Activated CD8-positive, alpha-beta T cell treated with anti-CD3 and anti-CD28 coated beads, Interleukin-2, amount 10 ng/mL, durations not matched to agents 7 days and 5 days (primary cell): ENCODE results near the gene PIP4K2C. TPM values are rescaled to one million over a fixed set of nuclear protein-coding genes. Genes with fewer than 3 reads are reported as not detected.
A peak's percentile ranks its signal among the peaks of the same experiment; 100 is the strongest.

Source experiments
- ATAC-seq: fragments of 150-1000 bp; cut with Tn5 transposase; one replicate; pipeline ENCODE4 v1.10.0; 2021; ENCODE audit warnings: moderate library complexity
- CTCF ChIA-PET: fragments of 350-600 bp; sonication (Branson Sonifier 250); formaldehyde crosslinking; loops from one replicate; lab custom pipeline; 2021; ENCODE audit warnings: antibody characterized with exemption; lab: Charles Lee
- POLR2A ChIA-PET: fragments of 350-600 bp; sonication (Branson Sonifier 250); formaldehyde crosslinking; loops from one replicate; lab custom pipeline; 2021; ENCODE audit warnings: antibody characterized with exemption; lab: Charles Lee
- DNase-seq: peaks from one replicate; pipeline ENCODE4 v3.0.0-alpha.2; 2020
- H3K27ac Mint-ChIP-seq: one replicate; pipeline ENCODE4 v1.8.0; 2021; ENCODE audit warnings: mild to moderate bottlenecking, mixed read lengths
- H3K27me3 Mint-ChIP-seq: one replicate; pipeline ENCODE4 v1.8.0; 2021; ENCODE audit warnings: low read depth, mixed read lengths
- H3K36me3 Mint-ChIP-seq: one replicate; pipeline ENCODE4 v1.8.0; 2021; ENCODE audit warnings: low read depth, mixed read lengths
- H3K4me1 Mint-ChIP-seq: one replicate; pipeline ENCODE4 v1.8.0; 2021; ENCODE audit warnings: low read depth, mixed read lengths
- H3K4me3 Mint-ChIP-seq: one replicate; pipeline ENCODE4 v1.8.0; 2021; ENCODE audit warnings: mild to moderate bottlenecking, mixed read lengths
- H3K9me3 Mint-ChIP-seq: one replicate; pipeline ENCODE4 v1.8.0; 2022; ENCODE audit warnings: mixed read lengths; ENCODE audit not compliant: insufficient read depth
- total RNA-seq, 2 experiments: library from RNA; stranded (reverse); gene quantifications; one replicate each; pipeline ENCODE4 v1.2.3, GENCODE V29; 2021

Gene PIP4K2C
- total RNA-seq, 2 experiments from 2014 or later = 16.8 to 17.9 TPM

- POLR2A ChIA-PET = no interaction called here
- Mint-ChIP-seq H3K36me3 (peaks cover 6% of the 10 kb centered on the region), H3K4me1 (peaks cover 37% of the 10 kb centered on the region)
Observed at GRCh38 chr12:57549909-57550640, 40.9 kb upstream of the PIP4K2C start, which contains the start of gene KIF5A. Gene KIF5A (plus strand): TSS chr12:57550044. CDS start chr12:57550272, 228 bp downstream.

DNA sequence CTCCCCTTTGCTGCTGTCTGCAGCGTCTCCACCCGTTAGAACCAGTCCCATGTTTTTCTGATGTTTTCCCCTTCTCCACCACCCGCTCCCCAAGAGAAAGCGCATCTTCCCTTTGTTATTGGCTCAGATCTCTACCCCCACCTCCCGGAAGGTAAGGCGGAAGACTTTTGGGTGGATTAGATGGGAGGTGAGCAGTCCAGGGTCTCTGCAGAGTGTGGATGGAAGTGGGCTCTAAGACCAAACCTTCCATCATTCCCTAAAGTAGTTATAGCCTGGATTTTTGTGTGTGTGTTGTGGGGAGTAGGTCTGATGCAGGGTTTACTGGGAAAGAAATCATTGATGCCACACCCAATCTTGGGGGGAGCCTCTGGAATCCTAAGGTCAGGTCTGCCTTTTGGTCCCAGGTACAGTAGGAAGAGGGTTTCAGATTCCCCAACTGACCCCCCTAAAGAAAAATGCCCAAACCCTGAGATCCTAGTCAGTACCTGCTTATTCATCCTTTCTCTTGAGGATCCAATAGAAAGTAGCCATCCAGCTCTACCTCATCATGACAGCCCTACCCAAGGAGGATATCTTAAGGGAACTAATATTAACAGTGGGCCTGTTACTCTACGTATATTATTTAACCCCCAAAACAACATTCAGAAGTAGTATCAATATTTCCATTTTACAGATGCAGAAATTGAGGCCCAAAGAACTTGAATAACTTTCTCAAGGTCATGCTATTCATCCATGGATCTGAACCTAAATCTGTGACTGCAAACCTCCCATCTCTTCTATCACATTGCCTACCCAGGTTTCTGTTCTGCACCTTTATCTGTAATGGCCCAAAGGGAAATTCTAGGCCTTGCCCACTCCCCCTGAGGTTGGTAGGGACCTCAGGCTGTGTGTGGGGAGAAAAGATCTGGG, 40.1 kb upstream of the PIP4K2C start:
- ATAC-seq (no peak), DNase-seq (no peak)
- POLR2A ChIA-PET = no interaction called here
- Mint-ChIP-seq H3K27ac (no peak overlapping the region), H3K4me1 (peaks cover 29% of the 10 kb centered on the region), H3K9me3 (no peaks in the 10 kb centered on the region), H3K4me3 (peak overlapping the region; percentile 51), H3K27me3 (peaks cover 15% of the 10 kb centered on the region), H3K36me3 (peaks cover 2% of the 10 kb centered on the region)
- CTCF ChIA-PET = no interaction called here

More at GRCh38 chr12:57549909-57550640, 40.9 kb upstream of the PIP4K2C start, which contains the start of gene KIF5A:
- peak; percentile 59 for ATAC-seq
- CTCF ChIA-PET = no interaction called here
- no peaks in the 10 kb centered on the region for H3K9me3 Mint-ChIP-seq
- peak; percentile 70 for DNase-seq
- H3K27me3 Mint-ChIP-seq = peaks cover 15% of the 10 kb centered on the region
- H3K4me3 Mint-ChIP-seq = peak within 1 kb of the TSS; percentile 76
- no peak within 1 kb of the TSS for H3K27ac Mint-ChIP-seq

DNA sequence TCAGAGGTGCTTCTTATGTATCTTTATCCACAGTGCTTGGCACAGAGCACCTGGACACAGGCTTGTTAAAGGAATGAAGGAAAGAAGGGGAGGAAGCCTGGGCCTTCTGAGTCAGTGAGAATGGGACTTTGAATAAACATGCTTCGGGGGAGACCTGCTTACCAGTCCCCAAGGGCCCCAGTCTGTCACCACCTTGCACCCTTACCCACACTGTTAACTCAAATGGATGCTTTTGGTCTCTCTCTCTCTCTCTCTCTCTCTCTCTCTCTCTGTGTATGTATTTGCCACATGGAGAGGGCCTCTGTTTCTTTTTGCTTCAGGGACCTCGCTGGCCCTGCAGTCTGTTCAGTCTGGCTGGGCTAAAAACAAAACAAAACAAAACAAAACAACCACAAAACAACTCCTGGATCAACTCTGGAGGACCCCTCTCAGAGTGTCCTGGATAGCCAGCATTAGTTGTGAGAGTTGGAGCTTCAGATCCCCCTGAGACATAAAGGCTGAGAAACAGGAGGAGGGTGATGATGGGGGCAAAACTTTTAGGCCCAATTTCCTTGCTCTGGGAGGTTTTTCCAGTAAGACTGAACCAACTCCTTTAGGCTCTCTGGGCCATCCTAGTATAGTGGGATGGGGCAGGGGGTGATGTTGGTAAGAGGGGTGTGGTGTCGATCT, 39.2 kb upstream of the PIP4K2C start:
- ChIA-PET POLR2A (no interaction called here), CTCF (interaction anchor here (2.7 kb wide), 1 partner anchor 68 kb away, joined by 7 read pairs; no protein-coding TSS in a partner anchor)
- Mint-ChIP-seq H3K27ac (no peak overlapping the region), H3K9me3 (no peaks in the 10 kb centered on the region), H3K4me1 (peaks cover 25% of the 10 kb centered on the region), H3K27me3 (peaks cover 15% of the 10 kb centered on the region), H3K4me3 (no peak overlapping the region), H3K36me3 (no peaks in the 10 kb centered on the region)
- no peak for DNase-seq
- ATAC-seq = no peak

DNA sequence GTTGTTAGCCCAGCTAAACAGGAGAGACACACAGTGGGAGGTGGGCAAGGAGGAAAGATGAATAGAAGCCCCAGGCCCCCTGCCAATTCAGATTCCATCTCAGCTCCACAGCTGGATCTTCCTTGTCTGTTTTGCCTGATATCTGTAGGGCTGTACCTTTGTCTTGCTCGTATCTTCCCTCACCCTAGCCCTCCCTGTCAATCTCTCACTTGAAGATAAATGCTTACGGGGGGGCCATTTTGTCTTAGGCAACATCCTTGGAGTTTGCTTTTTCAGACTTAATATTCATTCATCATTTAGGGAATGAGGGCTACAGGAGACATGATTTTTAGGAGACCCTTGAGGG, 38.7 kb upstream of the PIP4K2C start:
- CTCF ChIA-PET = interaction anchor here (1.7 to 2.7 kb wide), 2 partner anchors 68 to 96 kb away, joined by 3 to 7 read pairs; no protein-coding TSS in a partner anchor
- ATAC-seq (no peak), DNase-seq (no peak)
- POLR2A ChIA-PET = no interaction called here
- Mint-ChIP-seq H3K36me3 (no peaks in the 10 kb centered on the region), H3K9me3 (no peaks in the 10 kb centered on the region), H3K27ac (no peak overlapping the region), H3K4me1 (peaks cover 22% of the 10 kb centered on the region), H3K27me3 (peaks cover 15% of the 10 kb centered on the region), H3K4me3 (no peak overlapping the region)

GRCh38 chr12:57552835-57553313, 38.1 kb upstream of the PIP4K2C start:
- no peak for ATAC-seq
- ChIA-PET CTCF (interaction anchor here (1.7 to 2.7 kb wide), 3 partner anchors 30 to 97 kb away, joined by 3 to 10 read pairs (median 7); no protein-coding TSS in a partner anchor), POLR2A (interaction anchor here (0.8 kb wide), 1 partner anchor 26 kb away, joined by 3 read pairs; no protein-coding TSS in a partner anchor)
- H3K27ac Mint-ChIP-seq = no peak overlapping the region
- H3K4me1 Mint-ChIP-seq = peaks cover 18% of the 10 kb centered on the region
- H3K27me3 Mint-ChIP-seq = peaks cover 15% of the 10 kb centered on the region
- H3K4me3 Mint-ChIP-seq = no peak overlapping the region
- no peaks in the 10 kb centered on the region for H3K9me3 Mint-ChIP-seq
- DNase-seq = no peak
- H3K36me3 Mint-ChIP-seq = no peaks in the 10 kb centered on the region

DNA sequence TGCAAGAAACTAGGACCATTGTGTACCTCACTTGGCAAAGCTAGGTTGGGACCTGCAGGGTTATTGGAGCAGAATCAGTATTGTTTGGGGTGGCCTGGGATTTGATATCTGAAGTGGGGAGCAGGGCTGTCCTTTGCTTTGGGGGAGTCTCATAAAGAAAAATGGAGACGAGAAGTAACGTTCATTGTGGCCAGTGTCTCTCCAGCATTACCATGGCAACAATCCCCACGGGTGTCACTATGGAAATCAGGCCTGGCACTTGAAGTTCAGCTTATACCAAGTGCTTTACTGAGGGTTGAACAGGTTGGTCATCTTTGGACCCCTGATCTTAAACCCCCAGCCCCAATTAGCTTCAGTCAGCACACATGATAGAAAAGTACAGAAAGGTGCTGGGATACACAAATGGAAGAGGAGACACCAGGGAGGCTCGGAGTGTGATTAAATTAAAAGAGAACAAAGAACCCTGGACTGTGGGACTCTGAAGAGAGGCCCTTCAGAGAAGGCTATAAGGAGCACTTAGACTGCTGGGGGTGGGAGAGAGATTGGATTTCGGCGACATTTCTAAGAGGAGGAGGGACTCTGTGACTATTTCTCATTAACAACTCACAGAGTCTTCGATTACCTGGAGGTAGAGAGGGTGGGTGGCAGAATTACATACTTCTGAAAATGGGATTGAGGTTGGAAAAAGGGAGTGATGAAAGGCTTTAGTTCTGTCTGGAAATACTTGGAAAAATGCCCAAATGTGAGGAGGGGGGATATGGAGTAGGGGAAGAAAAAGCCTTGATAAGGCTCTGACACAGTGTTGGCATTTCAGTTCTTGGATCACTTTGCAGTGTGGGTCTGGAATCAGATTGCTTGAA, 37.4 kb upstream of the PIP4K2C start:
- Mint-ChIP-seq H3K27ac (no peak overlapping the region), H3K9me3 (no peaks in the 10 kb centered on the region), H3K4me1 (peaks cover 17% of the 10 kb centered on the region), H3K27me3 (peaks cover 14% of the 10 kb centered on the region), H3K36me3 (no peaks in the 10 kb centered on the region), H3K4me3 (no peak overlapping the region)
- CTCF ChIA-PET = interaction anchor here (1.7 to 2.7 kb wide), 3 partner anchors 30 to 98 kb away, joined by 3 to 10 read pairs (median 7); no protein-coding TSS in a partner anchor
- ATAC-seq = no peak
- POLR2A ChIA-PET = interaction anchor here (0.8 kb wide), 1 partner anchor 27 kb away, joined by 3 read pairs; no protein-coding TSS in a partner anchor
- no peak for DNase-seq

DNA sequence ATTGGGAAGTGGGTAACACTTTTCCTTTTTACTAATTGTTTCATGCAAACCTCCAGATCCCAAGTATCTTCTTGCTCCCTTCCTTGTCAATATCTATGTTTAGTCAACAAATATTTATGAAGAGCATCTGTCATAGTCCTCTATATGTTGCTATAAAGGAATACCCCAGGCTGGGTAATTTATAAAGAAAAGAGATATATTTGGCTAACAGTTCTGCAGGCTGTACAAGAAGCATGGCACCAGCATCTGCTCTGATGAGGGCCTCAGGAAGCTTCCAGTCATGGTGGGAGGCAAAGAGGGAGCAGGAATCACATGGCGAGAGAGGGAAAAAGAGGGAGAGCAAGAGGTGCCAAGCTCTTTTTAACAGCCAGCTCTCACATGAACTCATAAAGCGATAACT, 36.5 kb upstream of the PIP4K2C start:
- POLR2A ChIA-PET = no interaction called here
- H3K27me3 Mint-ChIP-seq = peaks cover 6% of the 10 kb centered on the region
- peaks cover 12% of the 10 kb centered on the region for H3K4me1 Mint-ChIP-seq
- no peak for DNase-seq
- no peak overlapping the region for H3K4me3 Mint-ChIP-seq
- no peaks in the 10 kb centered on the region for H3K36me3 Mint-ChIP-seq
- ATAC-seq = no peak
- CTCF ChIA-PET = interaction anchor here (0.7 to 2.1 kb wide), 2 partner anchors 29 to 51 kb away, joined by 3 to 10 read pairs; no protein-coding TSS in a partner anchor
- H3K9me3 Mint-ChIP-seq = no peaks in the 10 kb centered on the region
- no peak overlapping the region for H3K27ac Mint-ChIP-seq

GRCh38 chr12:57554897-57555296, 36.1 kb upstream of the PIP4K2C start:
- Mint-ChIP-seq H3K27ac (no peak overlapping the region), H3K4me1 (peaks cover 13% of the 10 kb centered on the region), H3K27me3 (peaks cover 6% of the 10 kb centered on the region), H3K9me3 (no peaks in the 10 kb centered on the region), H3K36me3 (no peaks in the 10 kb centered on the region), H3K4me3 (no peak overlapping the region)
- ChIA-PET CTCF (interaction anchor here (0.7 to 2.1 kb wide), 3 partner anchors 28 to 99 kb away, joined by 3 to 10 read pairs (median 3); no protein-coding TSS in a partner anchor), POLR2A (no interaction called here)
- ATAC-seq = no peak
- no peak for DNase-seq

DNA sequence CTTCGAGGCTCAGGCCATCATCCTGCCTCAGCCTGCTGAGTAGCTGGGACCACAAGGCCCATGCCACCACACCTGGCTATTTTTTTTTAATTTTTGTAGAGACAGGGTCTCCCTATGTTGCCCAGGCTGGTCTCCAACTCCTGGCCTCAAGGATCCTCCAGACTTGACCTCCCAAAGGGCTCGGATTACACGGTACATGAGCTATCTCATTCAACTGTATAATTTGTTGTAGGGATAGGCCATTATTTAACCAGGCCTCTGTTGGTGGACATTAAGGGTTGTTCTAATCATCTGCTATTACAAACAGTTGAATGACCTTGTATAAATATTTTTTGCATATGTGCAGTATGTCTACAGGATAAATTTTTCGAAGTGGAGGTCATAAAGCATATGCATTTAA, 32.1 kb upstream of the PIP4K2C start:
- ChIA-PET POLR2A (no interaction called here), CTCF (no interaction called here)
- ATAC-seq = no peak
- H3K4me3 Mint-ChIP-seq = no peak overlapping the region
- H3K4me1 Mint-ChIP-seq = peaks cover 8% of the 10 kb centered on the region
- H3K36me3 Mint-ChIP-seq = no peaks in the 10 kb centered on the region
- DNase-seq = no peak
- no peak overlapping the region for H3K27ac Mint-ChIP-seq
- H3K27me3 Mint-ChIP-seq = peaks cover 9% of the 10 kb centered on the region
- H3K9me3 Mint-ChIP-seq = no peaks in the 10 kb centered on the region

DNA sequence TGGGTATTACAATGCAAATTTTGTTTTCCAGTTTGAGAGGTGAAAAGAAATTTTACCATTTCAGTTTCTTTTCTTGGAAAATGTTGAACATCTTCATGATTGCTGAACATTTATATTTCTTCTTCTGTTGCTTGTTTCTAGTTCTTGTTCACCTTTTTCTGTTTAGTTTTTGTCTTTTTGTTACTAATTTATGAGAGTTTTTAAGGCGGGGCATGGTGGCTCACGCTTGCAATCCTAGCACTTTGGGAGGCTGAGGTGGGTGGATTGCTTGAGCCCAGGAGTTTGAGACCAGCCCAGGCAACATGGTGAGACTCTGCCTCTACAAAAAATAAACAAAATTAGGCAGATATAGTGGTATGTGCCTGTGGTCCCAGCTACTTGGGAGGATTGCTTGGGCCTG, 30.5 kb upstream of the PIP4K2C start:
- H3K4me3 Mint-ChIP-seq = no peak overlapping the region
- peaks cover 12% of the 10 kb centered on the region for H3K27me3 Mint-ChIP-seq
- ChIA-PET POLR2A (no interaction called here), CTCF (interaction anchor here (0.8 kb wide), 1 partner anchor 23 kb away, joined by 3 read pairs; no protein-coding TSS in a partner anchor)
- H3K4me1 Mint-ChIP-seq = peaks cover 8% of the 10 kb centered on the region
- H3K27ac Mint-ChIP-seq = no peak overlapping the region
- ATAC-seq (no peak), DNase-seq (no peak)
- H3K36me3 Mint-ChIP-seq = no peaks in the 10 kb centered on the region
- no peaks in the 10 kb centered on the region for H3K9me3 Mint-ChIP-seq
